H1 (cell line): Measurements from ENCODE around the gene SART1. TPM values are rescaled to one million over a fixed set of nuclear protein-coding genes. Genes with fewer than 3 reads are reported as not detected.

Experiments used
- CTCF ChIA-PET: fragments of 300-600 bp; sonication (Branson Sonifier 250); formaldehyde crosslinking; loops from one replicate; lab custom pipeline; 2021; ENCODE audit not compliant: partially characterized antibody; lab: Charles Lee
- POLR2A ChIA-PET: fragments of 300-600 bp; sonication (Branson Sonifier 250); formaldehyde crosslinking; loops from one replicate; lab custom pipeline; 2021; ENCODE audit warnings: inconsistent platforms; ENCODE audit not compliant: partially characterized antibody; lab: Charles Lee
- DNase-seq, 2 experiments: peaks; one replicate each; pipeline versions ENCODE4 v3.0.0 to v3.0.0-alpha.2; 2010 to 2022; ENCODE audit warnings: low spot score in 2 of 2, low read depth in 1 of 2, mixed read lengths in 1 of 2
- FAIRE-seq: peaks from 2 replicates; lab custom pipeline; 2011; peaks lifted over from hg19 to GRCh38; lab: Jason Lieb, UNC
- H2AFZ ChIP-seq: 2 replicates; pipeline ENCODE4 v1.8.1; 2012; ENCODE audit warnings: low read length, inconsistent platforms
- H2AK5ac ChIP-seq: 2 replicates; pipeline ENCODE4 v1.6.1; 2013; ENCODE audit warnings: low read depth, low read length
- H2BK120ac ChIP-seq: replicated peaks from 2 replicates; pipeline ENCODE3; 2013; ENCODE audit warnings: low read depth, low read length, inconsistent platforms
- H2BK12ac ChIP-seq: 2 replicates; pipeline ENCODE4 v1.6.1; 2013; ENCODE audit warnings: low read depth, low read length
- H2BK15ac ChIP-seq: 2 replicates; pipeline ENCODE4 v1.6.1; 2013; ENCODE audit warnings: low read length
- H2BK20ac ChIP-seq: 2 replicates; pipeline ENCODE4 v1.6.1; 2013; ENCODE audit warnings: low read length
- H2BK5ac ChIP-seq: 2 replicates; pipeline ENCODE4 v1.6.1; 2013; ENCODE audit warnings: low read depth, low read length
- H3K14ac ChIP-seq: 2 replicates; pipeline ENCODE4 v1.6.1; 2013; ENCODE audit warnings: inconsistent platforms; ENCODE audit not compliant: insufficient read length
- H3K18ac ChIP-seq: 2 replicates; pipeline ENCODE4 v1.6.1; 2013; ENCODE audit warnings: low read length; ENCODE audit errors: extremely low read depth
- H3K23ac ChIP-seq: 2 replicates; pipeline ENCODE4 v1.6.1; 2013; ENCODE audit warnings: inconsistent platforms; ENCODE audit not compliant: insufficient read length
- H3K23me2 ChIP-seq: 2 replicates; pipeline ENCODE4 v1.6.1; 2013; ENCODE audit warnings: low read depth, low read length
- H3K27ac ChIP-seq: 2 replicates; pipeline ENCODE4 v1.6.1; 2011; ENCODE audit warnings: low read depth, low read length, inconsistent platforms
- H3K27me3 ChIP-seq, 4 experiments: replicated peaks in 1 of 4; 1 replicate in 1 of 4; 2 replicates in 3 of 4; pipeline versions ENCODE4 v1.6.1 to v1.8.1; 2011 to 2013; ENCODE audit warnings: low read length in 3 of 4, mild to moderate bottlenecking in 3 of 4, inconsistent platforms in 2 of 4, mixed read lengths in 2 of 4, moderate library complexity in 1 of 4; ENCODE audit not compliant: control insufficient read depth in 3 of 4, insufficient read depth in 3 of 4; ENCODE audit errors: extremely low read depth in 1 of 4
- H3K36me3 ChIP-seq, 4 experiments: 2 replicates each; pipeline versions ENCODE4 v1.6.1 to v1.8.1; 2011 to 2013; ENCODE audit warnings: mild to moderate bottlenecking in 4 of 4, low read length in 3 of 4, moderate library complexity in 2 of 4, control low read depth in 1 of 4, inconsistent platforms in 1 of 4; ENCODE audit not compliant: insufficient read depth in 4 of 4, control insufficient read depth in 2 of 4
- H3K4ac ChIP-seq: replicated peaks from 2 replicates; pipeline ENCODE3; 2013; ENCODE audit warnings: low read length, low read depth, mixed read lengths, inconsistent platforms; ENCODE audit not compliant: insufficient read length
- H3K4me1 ChIP-seq, 4 experiments: replicated peaks in 1 of 4; 1 replicate in 1 of 4; 2 replicates in 3 of 4; pipeline versions ENCODE4 v1.6.1 to v1.8.1; 2011 to 2013; ENCODE audit warnings: low read length in 3 of 4, inconsistent platforms in 2 of 4, mixed read lengths in 1 of 4; ENCODE audit not compliant: insufficient read depth in 4 of 4, control insufficient read depth in 3 of 4
- H3K4me2 ChIP-seq, 2 experiments: 2 replicates each; pipeline versions ENCODE4 v1.6.1 to v1.8.1; 2011 to 2013; ENCODE audit warnings: low read depth in 2 of 2, low read length in 2 of 2, control low read depth in 1 of 2, inconsistent platforms in 1 of 2, mild to moderate bottlenecking in 1 of 2; ENCODE audit not compliant: insufficient read depth in 1 of 2
- H3K4me3 ChIP-seq, 4 experiments: fragments of 200-600, 300-600 bp in 1 of 4; sonication (generic), shearing (Covaris generic), sonication (Bioruptor Twin) in 1 of 4; 2 replicates each; pipeline versions ENCODE4 v1.5.1 to v1.8.1; 2011 to 2016; ENCODE audit warnings: low read length in 4 of 4, low read depth in 3 of 4, control low read depth in 2 of 4, inconsistent platforms in 2 of 4, mild to moderate bottlenecking in 2 of 4, mixed read lengths in 1 of 4, moderate library complexity in 1 of 4; ENCODE audit not compliant: insufficient read depth in 2 of 4; ENCODE audit errors: extremely low read depth in 1 of 4
- H3K56ac ChIP-seq: replicated peaks from 2 replicates; pipeline ENCODE3; 2013; ENCODE audit warnings: low read depth, mild to moderate bottlenecking, mixed read lengths, low read length, inconsistent platforms; ENCODE audit not compliant: insufficient read length
- H3K79me1 ChIP-seq: 2 replicates; pipeline ENCODE4 v1.6.1; 2013; ENCODE audit warnings: low read depth, low read length, control low read depth
- H3K79me2 ChIP-seq, 2 experiments: 2 replicates each; pipeline versions ENCODE4 v1.6.1 to v1.8.1; 2012 to 2013; ENCODE audit warnings: low read length in 2 of 2, mild to moderate bottlenecking in 2 of 2, inconsistent platforms in 1 of 2; ENCODE audit not compliant: insufficient read depth in 2 of 2, control insufficient read depth in 1 of 2
- H3K9ac ChIP-seq, 4 experiments: replicated peaks in 1 of 4; 1 replicate in 1 of 4; 2 replicates in 3 of 4; pipeline versions ENCODE4 v1.6.1 to v1.8.1; 2011 to 2013; ENCODE audit warnings: low read depth in 3 of 4, low read length in 3 of 4, control low read depth in 2 of 4, mild to moderate bottlenecking in 2 of 4, moderate library complexity in 2 of 4, inconsistent platforms in 1 of 4; ENCODE audit errors: extremely low read depth in 1 of 4
- H3K9me3 ChIP-seq, 2 experiments: 2 replicates each; pipeline versions ENCODE4 v1.6.1 to v1.8.1; 2012 to 2013; ENCODE audit warnings: mild to moderate bottlenecking in 2 of 2, moderate library complexity in 2 of 2, control low read depth in 1 of 2, inconsistent platforms in 1 of 2, low read depth in 1 of 2, low read length in 1 of 2, mixed read lengths in 1 of 2; ENCODE audit not compliant: insufficient read depth in 2 of 2
- H4K20me1 ChIP-seq, 2 experiments: replicated peaks in 1 of 2; 2 replicates each; pipeline versions ENCODE3 to v1.8.1; 2011 to 2013; ENCODE audit warnings: inconsistent platforms in 2 of 2, low read length in 2 of 2, mild to moderate bottlenecking in 1 of 2; ENCODE audit not compliant: insufficient read depth in 2 of 2, control insufficient read depth in 1 of 2
- H4K5ac ChIP-seq: 2 replicates; pipeline ENCODE4 v1.6.1; 2013; ENCODE audit warnings: low read length, low read depth, mixed read lengths, inconsistent platforms; ENCODE audit not compliant: insufficient read length
- H4K8ac ChIP-seq: 2 replicates; pipeline ENCODE4 v1.8.0; 2013; ENCODE audit warnings: mild to moderate bottlenecking, moderate library complexity, low read length, inconsistent platforms; ENCODE audit not compliant: insufficient read depth; ENCODE audit errors: extremely low read depth
- H4K91ac ChIP-seq: replicated peaks from 2 replicates; pipeline ENCODE3; 2013; ENCODE audit warnings: low read length, mixed read lengths, inconsistent platforms; ENCODE audit not compliant: insufficient read length
- WGBS, 2 experiments: shearing (Covaris generic) in 1 of 2; methylation state at CpG; one replicate each; pipeline versions ENCODE4 v1.1.6 to v1.1.7; 2013 to 2015; ENCODE audit warnings: low lambda C conversion rate in 2 of 2, mixed read lengths in 2 of 2, inconsistent platforms in 1 of 2, low coverage in 1 of 2, missing lambda C conversion rate in 1 of 2; ENCODE audit not compliant: insufficient replicate concordance in 2 of 2, insufficient coverage in 1 of 2, insufficient read length in 1 of 2; ENCODE audit errors: extremely low coverage in 1 of 2, missing lambda C conversion rate in 1 of 2; 5-methylcytosine and 5-hydroxymethylcytosine counted together
- polyA plus RNA-seq, 7 experiments: library from polyadenylated mRNA; depleted of rRNA in 3 of 7; stranded (reverse) in 5 of 7; unstranded in 2 of 7; fragments of >200 nt in 5 of 7; fragments of 200-250 nt in 2 of 7; gene quantifications; 1 replicate in 5 of 7; 2 replicates in 1 of 7; 4 replicates in 1 of 7; pipeline versions ENCODE4 v1.2.1 to v1.2.3, GENCODE V29; 2011 to 2013; ENCODE audit warnings: missing spikeins in 2 of 7, mixed read lengths in 2 of 7
- total RNA-seq: library from RNA; stranded (reverse); fragmentation: NEBNext Ultra II Directional; extraction: Animal tissue kit (Norgen Biotek cat#: 25700); gene quantifications from 2 replicates; pipeline ENCODE4 v1.2.1, GENCODE V29; 2021

Gene SART1
- total and polyA plus RNA-seq, 2 of the 8 experiments (the other 6 are each of a cell fraction or from before 2014, with no cell fraction given), result 9.7 to 46.1 TPM

- H3K23ac ChIP-seq, result no peak overlapping the region
- no peak overlapping the region for H2AK5ac ChIP-seq
- H2BK12ac ChIP-seq, result no peak overlapping the region
- no peak overlapping the region for H2BK20ac ChIP-seq
- no peak overlapping the region for H3K27ac ChIP-seq
- no peaks in the 10 kb centered on the region for H3K36me3 ChIP-seq
- H3K9me3 ChIP-seq, result no peaks in the 10 kb centered on the region
- H2AFZ ChIP-seq, result no peak overlapping the region
- no peak overlapping the region for H3K56ac ChIP-seq
- 65% methylated on average over 13 of the region's 13 CpGs; no CpG with 5 or more reads in 1 of the 2 experiments for WGBS, 2 experiments
- ChIA-PET CTCF (interaction anchor here (0.8 to 11.7 kb wide), 8 partner anchors 10 to 94 kb away, joined by 3 to 212 read pairs (median 6); partner anchors contain the start of genes CCDC85B, FIBP and MUS81), POLR2A (interaction anchor here (0.6 to 4.9 kb wide), 10 partner anchors 24 to 353 kb away, joined by 3 to 36 read pairs (median 3); partner anchors contain the start of genes CCDC85B, FIBP, MUS81 and RAB1B)
- peaks cover 13% of the 10 kb centered on the region; the same call in 1 of the 2 replicates for H3K23me2 ChIP-seq
- no peak overlapping the region for H2BK120ac ChIP-seq
- H3K79me2 ChIP-seq, result peaks cover 0 to 7% of the 10 kb centered on the region in 2 experiments; a peak in 2 of 4 replicates
- peak overlapping the region; percentile 63; the same call in 1 of the 2 replicates for H3K18ac ChIP-seq
- no peak overlapping the region for H3K4ac ChIP-seq
- peaks cover 7% of the 10 kb centered on the region; the same call in 1 of the 2 replicates for H3K79me1 ChIP-seq
- no peaks in the 10 kb centered on the region; a peak in 1 of 7 replicates for H3K27me3 ChIP-seq
- peak overlapping the region; percentile 84; the same call in 1 of the 2 replicates for H4K8ac ChIP-seq
- H2BK5ac ChIP-seq, result no peak overlapping the region
- FAIRE-seq, result no peak
- H4K20me1 ChIP-seq, result peaks cover 0 to 7% of the 10 kb centered on the region in 2 experiments
- H3K4me2 ChIP-seq, result no peak overlapping the region
- H2BK15ac ChIP-seq, result no peak overlapping the region
- no peak overlapping the region for H4K5ac ChIP-seq
- H3K4me1 ChIP-seq, result peaks cover 2 to 22% (median 14%) of the 10 kb centered on the region in 4 experiments; a peak in 5 of 7 replicates
- H4K91ac ChIP-seq, result no peak overlapping the region
- DNase-seq, result no peak
- no peak overlapping the region for H3K9ac ChIP-seq
- H3K4me3 ChIP-seq, result no peak overlapping the region
- no peak overlapping the region for H3K14ac ChIP-seq
These were observed 45.7 kb upstream of the SART1 start for GRCh38 chr11:65915821-65916251.
